HG03575 (cell line): ENCODE results near the gene SBNO1.
A peak's percentile ranks its signal among the peaks of the same experiment; 100 is the strongest.

Source experiments
- ATAC-seq: cut with Tn5 transposase; IDR thresholded peaks from one replicate; pipeline ENCODE4 v1.9.1; 2021; ENCODE audit not compliant: unreplicated experiment, insufficient number of reproducible peaks, low FRiP score; ENCODE audit errors: extremely low read depth

The SBNO1 gene

GRCh38 chr12:123282111-123282510 is 82.5 kb downstream of the SBNO1 start:
- ATAC-seq, result no peak

- no peak for ATAC-seq
Observed at GRCh38 chr12:123280971-123281370, 83.7 kb downstream of the SBNO1 start.

- peak; percentile 65 for ATAC-seq
Observed at GRCh38 chr12:123278101-123278627, 86.5 kb downstream of the SBNO1 start.

- no peak for ATAC-seq
Observed at GRCh38 chr12:123273166-123273565, 91.5 kb downstream of the SBNO1 start.

- no peak for ATAC-seq
Observed at GRCh38 chr12:123271001-123271668, 93.5 kb downstream of the SBNO1 start.

GRCh38 chr12:123270214-123271000 is 94.2 kb downstream of the SBNO1 start:
- ATAC-seq, result no peak

GRCh38 chr12:123269896-123270213 is 94.8 kb downstream of the SBNO1 start:
- no peak for ATAC-seq

GRCh38 chr12:123269395-123269892 is 95.2 kb downstream of the SBNO1 start:
- no peak for ATAC-seq

GRCh38 chr12:123268850-123269249 is 95.8 kb downstream of the SBNO1 start:
- no peak for ATAC-seq

- no peak for ATAC-seq
Observed at GRCh38 chr12:123267991-123268843, 96.4 kb downstream of the SBNO1 start.

- no peak for ATAC-seq
Observed at GRCh38 chr12:123267335-123267920, 97.2 kb downstream of the SBNO1 start.

- no peak for ATAC-seq
Observed at GRCh38 chr12:123266679-123267277, 97.9 kb downstream of the SBNO1 start.

- ATAC-seq, result no peak
Observed at GRCh38 chr12:123265851-123266678, 98.6 kb downstream of the SBNO1 start.

GRCh38 chr12:123264642-123265041 is 100.0 kb downstream of the SBNO1 start:
- ATAC-seq, result no peak

- no peak for ATAC-seq
Observed at GRCh38 chr12:123263196-123263817, 101.3 kb downstream of the SBNO1 start.

- no peak for ATAC-seq
Observed at GRCh38 chr12:123261196-123261595, 103.5 kb downstream of the SBNO1 start.

- no peak for ATAC-seq
Observed at GRCh38 chr12:123260081-123260480, 104.6 kb downstream of the SBNO1 start.
